Esophagus muscularis mucosa (tissue), 4 donors: ENCODE data around the gene RAB22A. TPM values are rescaled to one million over a fixed set of nuclear protein-coding genes. Genes with fewer than 3 reads are reported as not detected.

Experiments
- DNase-seq: peaks from one replicate; pipeline ENCODE4 v3.0.0-alpha.2; 2017; ENCODE audit errors: extremely low spot score
- H3K27ac ChIP-seq, 4 donors: fragments of 200-600 bp; sonication (generic); replicated peaks in 1 of 4; 1 replicate in 3 of 4; 2 replicates in 1 of 4; pipeline ENCODE4 v1.5.1; 2016 to 2019; ENCODE audit warnings: mild to moderate bottlenecking in 1 of 4
- H3K27me3 ChIP-seq, 4 donors: fragments of 200-600 bp; sonication (generic); one replicate each; pipeline versions ENCODE4 v1.5.1 to v1.6.0; 2016 to 2019
- H3K36me3 ChIP-seq, 4 donors: fragments of 200-600 bp; sonication (generic); one replicate each; pipeline ENCODE4 v1.5.1; 2016 to 2019
- H3K4me1 ChIP-seq, 4 donors: fragments of 200-600 bp; sonication (generic); one replicate each; pipeline ENCODE4 v1.5.1; 2016 to 2019
- H3K4me3 ChIP-seq, 4 donors: fragments of 200-600 bp; sonication (generic); 1 replicate in 2 of 4; 2 replicates in 2 of 4; pipeline ENCODE4 v1.5.1; 2016 to 2019; ENCODE audit warnings: mild to moderate bottlenecking in 4 of 4, moderate library complexity in 1 of 4
- H3K9me3 ChIP-seq, 4 donors: fragments of 200-600 bp; sonication (generic); 1 replicate in 3 of 4; 2 replicates in 1 of 4; pipeline ENCODE4 v1.5.1; 2016 to 2019
- CTCF ChIP-seq, 3 experiments: fragments of 200-600 bp in 2 of 3; fragments of 450-650 bp in 1 of 3; sonication (generic) in 2 of 3; IDR thresholded peaks; one replicate each; pipeline ENCODE4 v1.5.1; 2017 to 2019; ENCODE audit warnings: antibody characterized with exemption in 3 of 3, mild to moderate bottlenecking in 2 of 3, moderate library complexity in 1 of 3
- EP300 ChIP-seq: sonication (generic); formaldehyde crosslinking; IDR thresholded peaks from one replicate; pipeline ENCODE4 v1.6.1; 2017; ENCODE audit warnings: antibody characterized with exemption
- POLR2A ChIP-seq: fragments of 450-650 bp; IDR thresholded peaks from one replicate; pipeline ENCODE4 v1.6.1; 2017; ENCODE audit warnings: antibody characterized with exemption, moderate library complexity, mild to moderate bottlenecking, low read depth
- POLR2AphosphoS5 ChIP-seq, 2 donors: sonication (generic); formaldehyde crosslinking; IDR thresholded peaks; one replicate each; pipeline ENCODE4 v1.6.1; 2017; ENCODE audit warnings: antibody characterized with exemption in 2 of 2
- WGBS: methylation state at CpG from one replicate; pipeline ENCODE4 v1.1.5; 2018; 5-methylcytosine and 5-hydroxymethylcytosine counted together
- intact Hi-C: fragments of 100-400 bp; cut with DNase I; formaldehyde crosslinking; loops from one replicate; pipeline ENCODE4 v1.15.1; 2023
- total RNA-seq, 4 donors: library from RNA; depleted of rRNA; stranded (reverse); fragments of >200 nt; gene quantifications; one replicate each; pipeline versions ENCODE4 v1.1.0 to v1.2.1, GENCODE V29; 2016

RAB22A gene
- total RNA-seq, 4 donors from 2014 or later = 17.9 to 24.0 (median 20.4) TPM

- Histone ChIP-seq H3K4me1 (peaks cover 39 to 48% (median 47%) of the 10 kb centered on the region in 4 donors), H3K9me3 (no peaks in the 10 kb centered on the region), H3K36me3 (peaks cover 0 to 4% (median 0%) of the 10 kb centered on the region in 4 donors), H3K27ac (peak overlapping the region; percentile 90 to 95 (median 93)), H3K27me3 (no peaks in the 10 kb centered on the region), H3K4me3 (peak overlapping the region; percentile 78 to 85 (median 84))
- DNase-seq = no peak
- intact Hi-C loops = loop anchor here (5.0 kb wide), 1 partner anchor 77 kb away; no protein-coding TSS in a partner anchor
- 4% methylated on average over 9 of the region's 56 CpGs for WGBS
- TF ChIP-seq EP300 (no peak), POLR2AphosphoS5 (IDR thresholded peaks at IDR 0.05) (no peak), CTCF (IDR thresholded peaks at IDR 0.05) (no peak), POLR2A (no peak)
These were observed 79.9 kb downstream of the RAB22A start for GRCh38 chr20:58389324-58389967.

GRCh38 chr20:58389968-58390658 is 80.6 kb downstream of the RAB22A start:
- TF ChIP-seq POLR2AphosphoS5 (IDR thresholded peaks at IDR 0.05) (no peak), EP300 (no peak), CTCF (IDR thresholded peaks at IDR 0.05) (no peak), POLR2A (no peak)
- no peak for DNase-seq
- Histone ChIP-seq H3K4me3 (peak overlapping the region; percentile 78 to 85 (median 84)), H3K4me1 (peaks cover 39 to 48% (median 47%) of the 10 kb centered on the region in 4 donors), H3K36me3 (peaks cover 0 to 4% (median 0%) of the 10 kb centered on the region in 4 donors), H3K9me3 (no peaks in the 10 kb centered on the region), H3K27me3 (no peaks in the 10 kb centered on the region), H3K27ac (peak overlapping the region; percentile 90 to 95 (median 93))
- intact Hi-C loops = loop anchor here (5.0 kb wide), 1 partner anchor 78 kb away; no protein-coding TSS in a partner anchor
- whole genome bisulfite sequencing = 82% methylated on average over 17 of the region's 17 CpGs

- Histone ChIP-seq H3K4me3 (peak overlapping the region in 2 of 4 donors; percentile 78 to 84), H3K36me3 (peaks cover 0 to 4% (median 0%) of the 10 kb centered on the region in 4 donors), H3K27me3 (no peaks in the 10 kb centered on the region), H3K9me3 (no peaks in the 10 kb centered on the region), H3K4me1 (peaks cover 39 to 53% (median 50%) of the 10 kb centered on the region in 4 donors), H3K27ac (peak overlapping the region in 2 of 4 donors; percentile 90 to 93)
- 97% methylated on average over 8 of the region's 8 CpGs for WGBS
- no peak for TF ChIP-seq CTCF (IDR thresholded peaks at IDR 0.05)
- no peak for TF ChIP-seq POLR2A
- DNase-seq = no peak
- intact Hi-C loops = no loop called here
These were observed 81.1 kb downstream of the RAB22A start for GRCh38 chr20:58390659-58391035.

GRCh38 chr20:58392286-58392685 is 82.8 kb downstream of the RAB22A start:
- no peak overlapping the region for H3K27ac ChIP-seq
- intact Hi-C loops = no loop called here
- 89% methylated on average over 4 of the region's 4 CpGs for WGBS

More at GRCh38 chr20:58392286-58392685, 82.8 kb downstream of the RAB22A start:
- Histone ChIP-seq H3K4me1 (peaks cover 39 to 69% (median 55%) of the 10 kb centered on the region in 4 donors), H3K36me3 (peaks cover 0 to 4% (median 0%) of the 10 kb centered on the region in 4 donors), H3K27me3 (no peaks in the 10 kb centered on the region), H3K4me3 (no peak overlapping the region), H3K9me3 (no peaks in the 10 kb centered on the region)
- no peak for TF ChIP-seq POLR2AphosphoS5 (IDR thresholded peaks at IDR 0.05)
- TF ChIP-seq EP300 = no peak
- TF ChIP-seq CTCF (IDR thresholded peaks at IDR 0.05) = no peak
- no peak for TF ChIP-seq POLR2A
- DNase-seq = no peak
